GM18498 (cell line): ENCODE measurements around the gene EFCAB7.
A peak's percentile ranks its signal among the peaks of the same experiment; 100 is the strongest.

Experiments used
- ATAC-seq: cut with Tn5 transposase; IDR thresholded peaks from one replicate; pipeline ENCODE4 v1.9.1; 2021; ENCODE audit warnings: mild to moderate bottlenecking, moderate library complexity; ENCODE audit not compliant: unreplicated experiment

Gene EFCAB7

GRCh38 chr1:63522891-63523728 lies at the start of gene EFCAB7, which contains the start of gene ITGB3BP:
Gene EFCAB7, plus strand, starts transcription at chr1:63523525. Its CDS starts 2,048 bp downstream, at chr1:63525573.
Gene ITGB3BP, minus strand, starts transcription at chr1:63523225. Its CDS starts 92 bp downstream, at chr1:63523133.
- peak; percentile 92 for ATAC-seq

DNA sequence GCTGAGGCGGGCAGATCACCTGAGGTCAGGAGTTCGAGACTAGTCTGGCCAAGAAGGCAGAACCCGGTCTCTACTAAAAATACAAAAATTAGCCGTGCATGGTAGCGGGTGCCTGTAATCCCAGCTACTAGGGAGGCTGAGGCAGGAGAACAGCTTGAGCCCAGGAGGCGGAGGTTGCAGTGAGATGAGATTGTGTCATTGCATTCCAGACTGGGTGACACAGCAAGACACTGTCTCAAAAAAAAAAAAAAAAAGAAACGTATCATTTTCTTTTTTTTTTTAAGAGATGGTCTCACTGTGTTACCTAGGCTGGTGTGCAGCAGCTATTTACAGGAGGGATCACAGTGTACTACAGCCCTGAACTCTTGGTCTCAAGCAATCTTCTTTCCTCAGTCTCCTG lies 47.6 kb upstream of the EFCAB7 start:
- ATAC-seq, result no peak

GRCh38 chr1:63480057-63480456 lies 43.3 kb upstream of the EFCAB7 start:
- ATAC-seq, result no peak

GRCh38 chr1:63486629-63487028 lies 36.7 kb upstream of the EFCAB7 start:
- ATAC-seq, result no peak

- ATAC-seq, result no peak
Observed at GRCh38 chr1:63487336-63488065, 35.8 kb upstream of the EFCAB7 start.

- no peak for ATAC-seq
Observed at GRCh38 chr1:63497577-63497976, 25.7 kb upstream of the EFCAB7 start.

- no peak for ATAC-seq
Observed at GRCh38 chr1:63498106-63498505, 25.2 kb upstream of the EFCAB7 start.

- ATAC-seq, result no peak
Observed at GRCh38 chr1:63501256-63501655, 22.1 kb upstream of the EFCAB7 start.

DNA sequence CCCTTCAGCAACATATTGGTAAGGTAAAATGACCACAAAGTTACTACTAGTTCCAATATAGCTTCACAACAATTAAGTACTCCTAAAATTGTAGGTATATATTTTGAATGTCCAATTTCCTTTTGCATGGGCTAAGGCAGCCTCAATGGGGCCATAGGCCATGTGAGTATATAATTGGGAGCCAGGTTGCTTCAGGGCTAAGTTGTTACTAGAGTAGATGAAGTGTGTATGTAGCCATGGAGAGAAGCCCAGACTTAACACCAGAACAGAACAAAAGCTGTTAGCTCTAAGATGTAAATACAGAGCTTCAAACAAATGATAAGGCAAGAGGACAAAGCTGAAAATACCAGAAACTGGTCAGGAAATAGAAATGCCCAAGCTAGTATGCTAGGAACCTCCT lies 16.5 kb upstream of the EFCAB7 start:
- ATAC-seq, result no peak

DNA sequence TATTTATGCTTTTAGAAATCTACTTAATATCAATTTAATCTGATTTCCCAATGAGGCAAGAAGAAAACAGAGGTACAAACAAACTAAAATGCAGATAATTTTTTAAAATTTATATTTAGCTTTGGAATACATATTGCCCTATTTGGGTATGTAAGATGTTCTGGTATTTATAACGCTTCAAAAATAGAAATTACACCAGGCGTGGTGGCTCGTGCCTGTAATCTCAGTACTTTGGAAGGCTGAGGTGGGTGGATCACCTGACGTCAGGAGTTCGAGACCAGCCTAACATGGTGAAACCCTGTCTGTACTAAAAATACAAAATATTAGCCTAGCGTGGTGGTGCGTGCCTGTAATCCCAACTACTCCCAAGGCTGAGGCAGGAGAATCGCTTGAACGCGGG lies 13.6 kb upstream of the EFCAB7 start:
- ATAC-seq, result no peak

- ATAC-seq, result no peak
Observed at GRCh38 chr1:63512584-63512983, 10.7 kb upstream of the EFCAB7 start.

GRCh38 chr1:63516629-63517028 lies 6.7 kb upstream of the EFCAB7 start:
- ATAC-seq, result no peak

DNA sequence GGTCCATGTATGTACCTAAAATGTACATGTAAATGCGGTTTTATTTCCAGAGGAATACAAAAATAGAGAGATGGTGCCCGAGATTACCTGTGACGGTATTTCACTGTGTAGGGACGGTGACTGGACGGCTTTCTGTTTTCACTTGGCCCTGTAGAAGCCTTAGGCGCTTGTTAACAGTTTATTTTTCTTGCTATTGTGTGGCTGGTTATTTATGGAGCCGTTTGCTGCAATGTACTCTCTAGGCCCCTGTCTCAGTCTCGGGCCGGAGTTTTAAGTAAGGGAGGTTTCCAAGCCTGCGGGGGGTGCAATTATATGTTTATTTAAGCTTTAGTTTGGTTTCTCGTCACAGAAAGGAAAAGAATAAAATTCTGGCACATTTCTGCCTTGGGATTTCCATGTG lies 413 bp downstream of the EFCAB7 start:
- peak; percentile 18 for ATAC-seq

GRCh38 chr1:63524201-63524600 lies 876 bp downstream of the EFCAB7 start:
- no peak for ATAC-seq

DNA sequence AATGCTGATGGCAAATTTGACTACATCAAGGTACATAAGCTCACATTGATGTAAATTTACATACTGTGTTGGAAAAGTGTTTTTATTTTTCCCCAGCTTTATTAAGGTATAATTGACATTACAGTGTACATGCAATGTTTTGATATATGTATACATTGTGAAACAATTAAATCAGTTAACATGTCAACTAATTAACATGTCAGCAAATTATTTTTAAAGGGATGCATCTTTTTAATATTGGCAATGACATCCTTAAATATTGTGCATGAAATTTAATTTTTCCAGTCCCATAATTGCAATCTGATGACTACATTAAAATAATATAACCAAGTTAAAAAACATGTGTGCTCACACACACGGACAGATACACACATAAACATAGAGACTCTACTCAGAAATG lies 9.4 kb downstream of the EFCAB7 start:
- ATAC-seq, result no peak

- no peak for ATAC-seq
Observed at GRCh38 chr1:63533931-63534330, 10.6 kb downstream of the EFCAB7 start.

DNA sequence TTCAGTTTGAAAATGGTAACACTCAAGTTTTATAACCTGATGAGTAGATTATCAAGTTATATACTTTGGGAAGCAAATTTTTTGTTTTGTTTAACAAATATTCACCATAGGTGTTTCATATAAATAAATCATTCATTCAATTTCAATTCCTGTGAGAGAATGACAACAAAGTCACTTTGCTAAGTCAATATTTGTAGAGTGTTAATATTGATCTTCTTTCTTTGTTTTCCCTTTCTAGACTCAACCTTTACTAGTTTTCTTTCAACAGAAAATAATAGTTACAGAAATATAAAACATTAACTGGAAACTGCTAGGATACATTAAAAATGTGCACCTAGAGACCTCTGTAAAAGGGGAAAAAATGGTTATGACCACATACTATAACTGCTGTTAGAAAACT lies 11.1 kb downstream of the EFCAB7 start:
- ATAC-seq, result no peak

DNA sequence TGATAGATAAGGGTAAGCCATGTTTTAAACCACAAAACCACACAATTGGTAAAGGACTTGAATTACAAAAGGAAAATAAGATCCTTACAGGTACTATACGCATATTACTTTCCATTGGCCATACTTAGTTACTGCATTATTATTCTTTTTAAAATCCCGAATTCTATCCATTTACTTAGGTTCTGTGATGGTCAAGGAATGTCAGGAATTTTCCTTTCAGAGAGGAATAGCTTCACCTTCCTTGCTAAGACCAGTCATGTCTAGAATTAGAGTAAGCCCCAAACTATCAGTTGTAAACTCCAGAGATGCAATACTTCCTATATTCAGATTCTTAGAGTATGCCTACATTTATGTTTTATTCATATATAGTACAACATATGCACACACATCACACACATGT lies 13.7 kb downstream of the EFCAB7 start:
- no peak for ATAC-seq

DNA sequence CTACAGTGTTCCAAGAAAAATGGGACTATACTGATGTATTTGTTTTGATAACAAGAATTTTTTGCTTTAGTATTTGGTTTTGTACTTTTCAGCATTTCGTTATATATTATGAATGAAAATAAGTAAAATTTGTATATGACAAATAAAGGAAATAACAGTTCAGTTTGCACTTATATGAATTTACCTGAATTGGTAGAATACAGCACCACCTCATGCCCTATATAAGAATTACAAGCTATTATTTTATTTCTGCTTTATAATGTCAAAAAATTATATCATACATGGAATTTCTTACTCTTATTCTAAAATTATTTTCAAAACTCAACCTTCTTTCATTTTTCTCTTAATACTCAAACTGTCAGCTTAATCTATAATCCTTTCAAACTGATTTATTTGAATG lies 14.6 kb downstream of the EFCAB7 start:
- no peak for ATAC-seq

DNA sequence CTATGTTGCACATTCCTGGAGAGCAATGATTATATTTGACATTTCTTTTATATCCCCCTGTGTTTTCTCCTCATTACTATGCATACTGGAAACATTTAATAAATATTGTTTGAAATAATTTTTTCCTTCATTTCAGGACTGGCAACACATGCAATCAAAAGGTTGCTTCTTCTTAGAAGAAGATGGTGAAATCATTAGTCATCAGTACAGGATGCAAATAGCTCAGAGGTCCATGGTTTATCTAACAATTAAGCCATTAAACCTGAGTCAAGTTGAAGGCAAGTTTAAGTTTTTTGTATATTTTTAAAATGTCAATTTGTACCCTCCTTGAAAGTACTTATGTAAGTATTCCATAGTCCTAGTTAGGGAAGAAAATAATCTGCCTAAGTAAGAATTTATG lies 22.5 kb downstream of the EFCAB7 start:
- no peak for ATAC-seq

GRCh38 chr1:63547621-63548294 lies 24.4 kb downstream of the EFCAB7 start:
- ATAC-seq, result no peak

- ATAC-seq, result no peak
Observed at GRCh38 chr1:63548303-63548702, 25.0 kb downstream of the EFCAB7 start.
